NCI-H526 (cell line): ENCODE measurements around the gene EDEM1.
"Not testable (repeated sequence)": the region's sequence is repeated elsewhere in the genome, so short reads cannot be mapped to it uniquely, and the experiment has no call there.

Source experiments
- DNase-seq, 2 experiments: peaks; one replicate each; lab custom pipeline; 2025; lab: John Stamatoyannopoulos, UW

The EDEM1 gene

GRCh38 chr3:5172018-5172417 is 15.5 kb upstream of the EDEM1 start:
- no peak for DNase-seq

GRCh38 chr3:5179036-5179435 is 8.5 kb upstream of the EDEM1 start:
- DNase-seq = not testable (repeated sequence)

- no peak for DNase-seq
Observed at GRCh38 chr3:5181469-5182141, 5.9 kb upstream of the EDEM1 start.

DNA sequence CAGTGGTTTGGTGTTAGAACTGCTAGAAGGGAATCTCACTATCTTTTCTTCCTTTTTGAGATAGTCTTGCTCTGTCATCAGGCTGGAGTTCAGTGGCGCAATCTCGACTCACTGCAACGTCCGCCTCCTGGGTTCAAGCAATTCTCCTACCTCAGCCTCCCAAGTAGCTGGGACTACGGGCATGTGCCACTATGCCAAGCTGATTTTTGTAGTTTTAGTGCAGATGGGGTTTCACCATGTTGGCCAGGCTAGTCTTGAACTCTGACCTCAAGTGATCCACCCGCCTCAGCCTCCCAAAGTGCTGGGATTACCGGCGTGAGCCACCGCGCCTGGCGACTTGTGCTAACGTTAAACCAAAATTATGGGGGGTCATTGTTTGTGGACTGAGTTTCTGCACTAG is 3.8 kb upstream of the EDEM1 start:
- DNase-seq = not testable (repeated sequence)

DNA sequence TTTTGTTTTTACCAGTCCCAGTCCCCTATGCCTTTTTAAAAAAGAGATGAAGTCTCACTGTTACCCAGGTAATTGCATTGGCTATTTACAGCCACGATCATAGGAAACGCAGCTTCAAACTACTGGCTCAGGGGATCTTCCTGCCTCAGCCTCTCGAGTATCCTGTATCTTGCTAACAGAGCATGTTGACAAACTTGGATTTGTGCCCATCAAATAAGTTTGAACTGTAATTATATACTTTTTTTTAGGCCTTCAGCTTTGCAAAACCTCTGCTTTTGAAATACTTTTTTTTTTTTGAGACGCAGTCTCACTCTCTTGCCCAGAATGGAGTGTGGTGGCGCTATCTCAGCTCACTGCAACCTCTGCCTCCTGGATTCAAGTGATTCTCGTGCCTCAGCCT is 3.0 kb upstream of the EDEM1 start:
- no peak for DNase-seq

- no peak for DNase-seq
Observed at GRCh38 chr3:5185093-5185673, 2.3 kb upstream of the EDEM1 start.

DNA sequence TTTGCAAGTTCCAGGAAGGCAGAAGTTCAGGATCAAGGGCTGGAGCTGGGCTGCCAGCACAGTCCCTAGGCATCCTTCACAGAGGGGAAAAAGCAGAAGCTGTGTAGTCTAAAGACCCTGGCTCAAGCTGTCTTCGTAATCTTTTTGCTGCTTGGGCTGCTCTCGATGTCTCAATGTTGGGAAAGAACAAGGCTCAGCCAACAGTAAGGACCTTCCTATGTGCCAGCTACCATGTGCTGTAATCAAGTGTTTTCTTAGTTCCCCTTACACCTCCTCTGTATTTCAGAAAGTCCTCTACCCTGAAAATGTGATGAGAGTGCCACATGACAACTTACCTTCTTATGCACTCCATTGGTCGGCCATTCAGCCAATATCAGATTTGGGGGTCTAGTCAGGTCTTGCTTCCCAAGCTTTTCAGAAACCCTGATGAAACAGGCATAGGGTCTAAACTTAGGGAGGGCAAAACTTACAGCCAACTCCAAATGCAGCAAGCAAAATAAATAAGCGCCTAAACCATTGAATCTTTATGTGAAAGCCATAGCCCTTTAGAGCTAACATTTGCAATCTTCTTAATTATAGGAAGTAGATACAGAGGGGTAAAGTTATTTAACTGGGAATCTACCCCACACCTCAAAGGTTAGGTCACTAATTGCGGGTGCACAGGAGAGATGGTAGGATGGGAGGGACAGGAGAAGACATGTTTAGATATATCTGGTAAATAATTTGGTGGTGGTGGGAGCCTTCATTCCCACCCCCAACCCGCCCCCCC is 1.2 kb upstream of the EDEM1 start:
- no peak for DNase-seq

- DNase-seq = peak in 1 of 2 experiments; percentile 31
Observed at GRCh38 chr3:5186858-5187155, 700 bp upstream of the EDEM1 start.

DNA sequence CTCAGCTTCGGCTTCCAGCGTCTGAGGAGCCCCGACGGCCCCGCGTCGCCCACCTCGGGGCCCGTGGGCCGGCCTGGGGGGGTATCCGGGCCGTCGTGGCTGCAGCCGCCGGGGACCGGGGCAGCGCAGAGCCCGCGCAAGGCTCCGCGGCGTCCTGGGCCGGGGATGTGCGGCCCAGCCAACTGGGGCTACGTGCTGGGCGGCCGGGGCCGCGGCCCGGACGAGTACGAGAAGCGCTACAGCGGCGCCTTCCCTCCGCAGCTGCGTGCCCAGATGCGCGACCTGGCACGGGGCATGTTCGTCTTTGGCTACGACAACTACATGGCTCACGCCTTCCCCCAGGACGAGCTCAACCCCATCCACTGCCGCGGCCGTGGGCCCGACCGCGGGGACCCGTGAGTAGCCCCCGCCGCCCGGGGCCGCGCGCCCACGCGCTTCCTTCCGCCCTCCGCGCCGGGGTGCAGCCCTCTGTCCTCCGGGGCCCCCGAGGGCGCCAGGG is 462 bp downstream of the EDEM1 start:
- peak in 1 of 2 experiments; percentile 70 for DNase-seq

DNA sequence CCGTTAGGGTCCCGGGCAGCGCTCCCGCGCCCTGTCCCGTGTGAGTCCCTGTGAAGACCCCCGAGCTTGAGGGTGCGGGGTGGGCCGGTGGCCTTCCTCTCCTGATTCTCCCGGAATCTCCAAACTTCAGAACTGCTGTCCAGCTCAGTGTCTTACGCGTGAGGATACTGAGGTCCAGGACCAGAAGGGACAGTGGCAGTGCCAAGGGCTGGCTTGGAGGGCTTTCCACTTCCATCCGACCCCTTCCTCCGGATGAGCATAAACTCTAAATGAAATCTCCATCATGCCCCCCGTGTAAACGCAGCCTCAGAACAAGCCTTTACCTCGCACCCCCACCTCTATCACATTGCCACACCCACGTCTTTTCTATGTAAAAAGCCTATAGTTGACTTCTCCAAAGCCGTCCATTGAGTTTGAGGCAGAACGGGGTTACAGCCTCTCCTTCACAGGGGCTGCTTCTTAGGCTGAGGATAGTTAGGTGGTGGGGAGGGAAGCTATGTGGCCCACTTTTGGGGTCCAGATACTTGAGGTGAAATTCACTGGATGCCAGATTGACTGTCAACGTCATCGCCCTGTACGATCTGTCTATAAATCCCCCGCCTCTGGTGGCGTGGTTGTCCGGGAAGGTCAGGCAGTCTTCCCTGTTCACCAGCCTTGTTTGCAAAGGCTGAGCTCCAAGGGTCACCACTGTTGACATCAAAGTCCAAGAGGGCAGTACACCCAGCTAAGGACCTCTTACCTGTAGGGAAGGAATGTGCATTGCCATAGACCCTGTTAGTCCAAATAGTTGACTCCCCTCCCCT is 1.1 kb downstream of the EDEM1 start:
- DNase-seq = peak; percentile 21 to 49

GRCh38 chr3:5190147-5190791 is 2.8 kb downstream of the EDEM1 start:
- no peak for DNase-seq

DNA sequence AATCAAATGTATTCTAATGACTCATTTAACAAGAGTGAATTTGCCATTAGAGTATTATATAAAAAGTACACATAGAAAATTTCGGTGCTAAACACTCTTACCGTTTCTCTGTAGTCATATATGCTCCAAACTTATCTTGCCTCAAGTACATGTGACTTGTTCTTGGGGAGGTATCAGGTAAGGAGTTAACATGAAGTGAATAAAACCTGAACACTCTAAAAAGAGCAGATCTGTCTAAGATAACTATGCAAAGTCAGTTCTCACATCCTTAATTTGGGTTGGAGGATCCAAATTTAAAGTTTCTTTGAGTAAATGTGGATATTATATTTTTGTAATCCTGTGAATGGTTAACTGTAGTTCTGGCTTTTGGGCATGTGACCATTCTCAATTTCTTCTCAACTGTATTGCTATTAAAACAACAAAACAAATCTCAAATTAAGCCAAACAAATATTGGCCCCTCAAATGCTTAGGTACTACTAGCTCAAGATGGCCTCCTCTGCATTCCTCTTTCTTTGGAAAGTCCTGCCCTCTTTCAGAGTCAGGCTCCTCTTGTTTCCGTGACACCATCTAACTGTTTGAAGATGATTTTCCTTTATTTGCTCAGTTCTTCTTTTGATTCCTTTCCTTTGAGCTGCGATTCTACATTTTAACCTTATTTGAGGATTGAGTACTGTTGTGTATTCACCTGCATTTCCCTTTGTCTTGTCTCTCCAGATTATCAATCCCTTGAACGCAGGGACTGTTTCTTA is 4.2 kb downstream of the EDEM1 start:
- DNase-seq = no peak

GRCh38 chr3:5192571-5193365 is 5.3 kb downstream of the EDEM1 start:
- no peak for DNase-seq

DNA sequence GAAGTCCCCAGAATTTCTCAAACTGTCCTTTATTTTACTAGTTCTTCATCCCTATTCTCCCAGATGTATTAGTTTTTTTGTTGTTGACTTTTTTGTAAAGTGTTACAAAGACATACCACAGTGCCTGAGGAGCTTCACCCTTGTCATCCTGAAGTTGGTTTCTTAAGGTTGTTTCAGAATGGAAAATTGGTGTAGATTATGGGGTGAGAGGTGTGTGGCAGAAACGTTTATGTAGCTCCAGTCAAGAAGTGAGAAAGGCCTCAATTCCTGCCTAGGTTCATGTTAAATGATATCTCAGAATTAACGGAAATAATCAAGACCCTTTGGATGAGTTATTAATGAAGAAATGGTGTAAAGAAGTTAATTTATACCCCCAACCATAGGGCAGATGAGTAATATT is 6.8 kb downstream of the EDEM1 start:
- no peak for DNase-seq

GRCh38 chr3:5194801-5195509 is 7.4 kb downstream of the EDEM1 start:
- DNase-seq = no peak

DNA sequence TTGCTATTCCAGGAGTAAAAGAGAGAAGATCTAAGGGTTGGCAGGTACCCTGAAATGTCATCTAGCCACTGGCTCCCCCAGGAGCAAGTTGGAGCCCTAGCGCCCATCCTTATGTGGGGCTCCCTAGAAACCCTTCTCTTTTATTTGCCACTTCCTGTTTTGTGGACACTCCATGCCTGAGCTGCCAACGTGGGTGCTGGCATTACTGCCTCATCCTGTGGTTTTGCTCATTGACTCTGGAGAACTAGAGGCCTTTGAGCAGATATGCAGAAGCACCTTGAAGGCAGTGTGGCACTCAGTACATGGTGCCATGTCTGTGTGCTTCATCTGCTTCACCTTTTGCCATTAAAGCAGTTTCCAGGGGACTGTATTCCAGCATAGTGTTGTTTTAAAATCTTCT is 8.1 kb downstream of the EDEM1 start:
- DNase-seq = no peak

DNA sequence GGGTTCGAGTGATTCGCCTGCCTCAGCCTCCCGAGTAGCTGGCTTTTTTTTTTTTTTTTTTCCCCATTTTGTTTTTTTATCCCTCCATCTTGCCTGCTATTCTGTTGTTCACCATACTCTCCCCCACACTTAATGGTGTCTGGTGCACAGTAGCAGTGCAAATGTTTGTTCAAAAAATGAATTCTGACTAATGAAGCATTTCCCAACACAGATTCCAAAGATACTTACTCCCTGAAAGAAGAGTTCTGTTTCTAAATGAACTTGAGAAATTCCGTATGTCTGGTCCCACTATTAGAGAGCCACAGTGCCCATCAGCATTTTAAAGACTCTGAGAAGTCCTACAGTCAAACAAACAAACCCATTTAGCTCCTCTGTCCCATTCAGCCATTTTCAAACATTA is 9.5 kb downstream of the EDEM1 start:
- DNase-seq = no peak

DNA sequence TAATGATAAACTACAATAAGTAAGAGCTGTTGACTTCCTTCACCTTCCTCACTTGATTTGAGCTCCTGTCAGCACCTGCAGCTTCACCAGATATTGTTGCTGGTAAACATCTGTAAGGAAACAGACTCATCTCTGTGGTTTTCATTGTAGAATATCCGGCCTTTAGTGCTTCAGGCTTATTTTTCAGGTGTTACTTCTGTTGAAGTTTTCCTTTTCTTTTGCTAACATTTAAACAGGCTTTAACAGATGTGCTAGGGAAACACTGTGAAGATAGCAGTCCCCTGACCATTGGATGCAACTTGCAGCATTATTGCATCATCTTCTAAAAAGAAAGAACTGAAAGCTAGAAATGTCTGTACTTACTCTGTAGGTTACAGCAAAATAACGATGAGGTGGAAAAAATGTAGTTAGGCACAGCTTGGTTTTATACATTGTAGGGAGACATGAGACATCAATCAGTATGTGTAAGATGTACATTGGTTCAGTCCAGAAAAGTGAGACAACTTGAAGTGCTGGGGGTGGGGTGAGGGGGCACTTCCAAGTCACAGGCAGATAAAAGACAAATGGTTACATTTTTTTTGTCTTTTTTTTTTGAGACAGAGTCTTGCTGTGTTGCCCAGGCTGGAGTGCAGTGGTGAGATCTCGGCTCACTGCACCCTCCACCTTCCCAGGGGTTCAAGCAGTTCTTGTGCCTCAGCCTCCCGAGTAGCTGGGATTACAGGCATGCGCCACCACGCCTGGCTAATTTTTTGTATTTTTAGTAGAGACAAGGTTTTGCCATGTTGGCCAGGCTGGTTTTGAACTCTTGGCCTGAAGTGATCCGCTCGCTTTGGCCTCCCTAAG is 10.2 kb downstream of the EDEM1 start:
- DNase-seq = no peak

- no peak for DNase-seq
Observed at GRCh38 chr3:5198313-5198677, 10.8 kb downstream of the EDEM1 start.
